ENCODE results near the gene FNBP1.
"Not testable (repeated sequence)": the region's sequence is repeated elsewhere in the genome, so short reads cannot be mapped to it uniquely, and the experiment has no call there.

The FNBP1 gene

GRCh38 chr9:129999141-129999510 lies 43.9 kb downstream of the FNBP1 start:
- POLR2A ChIA-PET = no interaction called here
- CTCF ChIA-PET = no interaction called here
- TF ChIP-seq ZNF384 (IDR thresholded peaks at IDR 0.05) = no peak
- no peak for TF ChIP-seq HDGF (IDR thresholded peaks at IDR 0.05; ENCODE audit: borderline replicate concordance)
- no peak for TF ChIP-seq SUZ12 (IDR thresholded peaks at IDR 0.05)
- TF ChIP-seq, protein P1, sequence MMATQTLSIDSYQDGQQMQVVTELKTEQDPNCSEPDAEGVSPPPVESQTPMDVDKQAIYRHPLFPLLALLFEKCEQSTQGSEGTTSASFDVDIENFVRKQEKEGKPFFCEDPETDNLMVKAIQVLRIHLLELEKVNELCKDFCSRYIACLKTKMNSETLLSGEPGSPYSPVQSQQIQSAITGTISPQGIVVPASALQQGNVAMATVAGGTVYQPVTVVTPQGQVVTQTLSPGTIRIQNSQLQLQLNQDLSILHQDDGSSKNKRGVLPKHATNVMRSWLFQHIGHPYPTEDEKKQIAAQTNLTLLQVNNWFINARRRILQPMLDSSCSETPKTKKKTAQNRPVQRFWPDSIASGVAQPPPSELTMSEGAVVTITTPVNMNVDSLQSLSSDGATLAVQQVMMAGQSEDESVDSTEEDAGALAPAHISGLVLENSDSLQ (IDR thresholded peaks at IDR 0.05) = no peak
- TF ChIP-seq BHLHE40 (IDR thresholded peaks at IDR 0.05; ENCODE audit: borderline replicate concordance) = no peak
- TF ChIP-seq TARDBP (IDR thresholded peaks at IDR 0.05) = no peak
- no peak for TF ChIP-seq ELF4 (IDR thresholded peaks at IDR 0.05)
- no peak for TF ChIP-seq NFRKB (IDR thresholded peaks at IDR 0.05)
- TF ChIP-seq FOXK2 (IDR thresholded peaks at IDR 0.05) = no peak
- TF ChIP-seq FOXA1 (IDR thresholded peaks at IDR 0.05) = no peak
- TF ChIP-seq L3MBTL2 (conservative IDR thresholded peaks at IDR 0.05) = no peak
- no peak for TF ChIP-seq CTBP1 (IDR thresholded peaks at IDR 0.05; ENCODE audit: borderline replicate concordance)
- TF ChIP-seq FOXM1 (IDR thresholded peaks at IDR 0.05; ENCODE audit: borderline replicate concordance) = no peak
- no peak for TF ChIP-seq ARNT (IDR thresholded peaks at IDR 0.05)
- no peak for DNase-seq (ENCODE audit: extremely low spot score)

DNA sequence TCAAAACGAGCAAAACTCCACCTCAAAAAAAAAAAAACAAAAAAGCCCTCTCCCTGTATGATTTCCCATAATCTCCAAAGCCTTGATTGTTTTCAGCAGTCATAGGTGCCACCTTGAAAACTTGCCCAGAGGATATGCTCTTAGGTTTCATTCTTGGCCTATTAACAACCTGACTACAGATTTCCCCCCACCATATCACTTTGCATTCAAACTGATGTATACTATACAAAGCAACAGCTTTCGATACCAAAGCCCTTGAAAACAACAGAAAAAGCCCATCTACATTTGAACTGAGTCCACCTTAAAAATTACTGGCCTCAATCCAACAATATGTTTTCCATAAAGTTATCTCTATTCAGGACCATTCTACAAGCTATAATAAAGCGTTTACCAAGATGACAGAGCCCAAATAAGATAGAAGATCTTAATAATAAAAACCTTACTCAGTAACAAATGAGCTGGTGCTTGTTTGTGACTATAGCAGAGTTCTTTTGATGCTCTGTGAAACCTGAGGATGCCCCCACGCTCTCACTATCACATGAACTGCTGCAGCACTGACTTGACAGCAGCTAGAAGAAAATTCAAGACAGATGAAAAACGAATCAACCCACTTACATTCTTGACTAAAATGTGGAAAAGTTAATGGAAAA lies 44.4 kb downstream of the FNBP1 start:
- CTCF ChIA-PET = interaction anchor here (0.6 kb wide), 1 partner anchor 1250 kb away, joined by 3 read pairs; no protein-coding TSS in a partner anchor
- POLR2A ChIA-PET = no interaction called here
- TF ChIP-seq ARNT (IDR thresholded peaks at IDR 0.05) (no peak), FOXA1 (IDR thresholded peaks at IDR 0.05) (no peak), L3MBTL2 (conservative IDR thresholded peaks at IDR 0.05) (no peak), SP1 (IDR thresholded peaks at IDR 0.05) (no peak), FOXK2 (IDR thresholded peaks at IDR 0.05) (no peak), BHLHE40 (IDR thresholded peaks at IDR 0.05; ENCODE audit: borderline replicate concordance) (no peak), FOXM1 (IDR thresholded peaks at IDR 0.05; ENCODE audit: borderline replicate concordance) (no peak), NFRKB (IDR thresholded peaks at IDR 0.05) (no peak), TARDBP (IDR thresholded peaks at IDR 0.05) (no peak), ZNF384 (IDR thresholded peaks at IDR 0.05) (no peak), ELF4 (IDR thresholded peaks at IDR 0.05) (no peak), LEF1 (IDR thresholded peaks at IDR 0.05; ENCODE audit: borderline replicate concordance) (no peak), CTBP1 (IDR thresholded peaks at IDR 0.05; ENCODE audit: borderline replicate concordance) (no peak)
- TF ChIP-seq, protein P1 (IDR thresholded peaks at IDR 0.05) = no peak
- DNase-seq (ENCODE audit: extremely low spot score) = no peak

DNA sequence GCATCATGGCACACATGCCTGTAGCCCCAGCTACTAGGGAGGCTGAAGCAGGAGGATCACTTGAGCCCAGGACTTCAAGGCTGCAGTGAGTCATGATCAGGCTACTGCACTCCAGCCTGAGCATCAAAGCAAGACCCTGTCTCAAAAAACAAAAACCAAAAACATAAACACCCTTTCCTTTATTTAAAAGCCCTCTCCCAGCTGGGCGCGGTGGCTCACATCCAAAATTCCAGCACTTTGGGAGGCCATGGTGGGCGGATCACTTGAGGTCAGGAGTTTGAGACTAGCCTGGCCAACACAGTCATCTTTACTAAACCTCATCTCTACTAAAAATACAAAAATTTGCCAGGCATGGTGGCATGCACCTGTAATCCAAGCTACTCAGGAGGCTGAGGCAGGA lies 45.3 kb downstream of the FNBP1 start:
- POLR2A ChIA-PET, CTCF ChIA-PET: not testable (repeated sequence)

GRCh38 chr9:129996161-129996830 lies 46.7 kb downstream of the FNBP1 start:
- ChIA-PET CTCF (interaction anchor here (0.5 kb wide), 1 partner anchor 22 kb away, joined by 3 read pairs; no protein-coding TSS in a partner anchor), POLR2A (no interaction called here)
- TF ChIP-seq FOXM1 (IDR thresholded peaks at IDR 0.05; ENCODE audit: borderline replicate concordance) (no peak), ARNT (IDR thresholded peaks at IDR 0.05) (no peak), SUZ12 (IDR thresholded peaks at IDR 0.05) (no peak), TARDBP (IDR thresholded peaks at IDR 0.05) (no peak), BHLHE40 (IDR thresholded peaks at IDR 0.05; ENCODE audit: borderline replicate concordance) (no peak), L3MBTL2 (conservative IDR thresholded peaks at IDR 0.05) (no peak), HDGF (IDR thresholded peaks at IDR 0.05; ENCODE audit: borderline replicate concordance) (no peak), CTBP1 (IDR thresholded peaks at IDR 0.05; ENCODE audit: borderline replicate concordance) (no peak), FOXA1 (IDR thresholded peaks at IDR 0.05) (no peak), NFRKB (IDR thresholded peaks at IDR 0.05) (no peak), FOXK2 (IDR thresholded peaks at IDR 0.05) (no peak), LEF1 (IDR thresholded peaks at IDR 0.05; ENCODE audit: borderline replicate concordance) (no peak), SP1 (IDR thresholded peaks at IDR 0.05) (no peak), ZNF384 (IDR thresholded peaks at IDR 0.05) (no peak), ELF4 (IDR thresholded peaks at IDR 0.05) (no peak)
- TF ChIP-seq, protein P1 (IDR thresholded peaks at IDR 0.05) = no peak
- DNase-seq (ENCODE audit: extremely low spot score) = no peak

More for the DNA sequence above, 45.3 kb downstream of the FNBP1 start:
- not testable (repeated sequence) for DNase-seq (ENCODE audit: extremely low spot score)

GRCh38 chr9:129995409-129996160 lies 47.4 kb downstream of the FNBP1 start:
- POLR2A ChIA-PET = no interaction called here
- CTCF ChIA-PET = interaction anchor here (0.5 kb wide), 1 partner anchor 23 kb away, joined by 3 read pairs; no protein-coding TSS in a partner anchor
- TF ChIP-seq ARNT (IDR thresholded peaks at IDR 0.05) (no peak), TARDBP (IDR thresholded peaks at IDR 0.05) (no peak), HDGF (IDR thresholded peaks at IDR 0.05; ENCODE audit: borderline replicate concordance) (no peak), L3MBTL2 (conservative IDR thresholded peaks at IDR 0.05) (no peak), ELF4 (IDR thresholded peaks at IDR 0.05) (no peak), FOXM1 (IDR thresholded peaks at IDR 0.05; ENCODE audit: borderline replicate concordance) (no peak), ZNF384 (IDR thresholded peaks at IDR 0.05) (no peak), FOXA1 (IDR thresholded peaks at IDR 0.05) (no peak), CTBP1 (IDR thresholded peaks at IDR 0.05; ENCODE audit: borderline replicate concordance) (no peak), NFRKB (IDR thresholded peaks at IDR 0.05) (no peak), LEF1 (IDR thresholded peaks at IDR 0.05; ENCODE audit: borderline replicate concordance) (no peak), SP1 (IDR thresholded peaks at IDR 0.05) (no peak), BHLHE40 (IDR thresholded peaks at IDR 0.05; ENCODE audit: borderline replicate concordance) (no peak), FOXK2 (IDR thresholded peaks at IDR 0.05) (no peak), SUZ12 (IDR thresholded peaks at IDR 0.05) (no peak)
- TF ChIP-seq, protein P1 (IDR thresholded peaks at IDR 0.05) = no peak
- DNase-seq (ENCODE audit: extremely low spot score) = no peak
